ENCODE results near the gene FAM228B.

DNA sequence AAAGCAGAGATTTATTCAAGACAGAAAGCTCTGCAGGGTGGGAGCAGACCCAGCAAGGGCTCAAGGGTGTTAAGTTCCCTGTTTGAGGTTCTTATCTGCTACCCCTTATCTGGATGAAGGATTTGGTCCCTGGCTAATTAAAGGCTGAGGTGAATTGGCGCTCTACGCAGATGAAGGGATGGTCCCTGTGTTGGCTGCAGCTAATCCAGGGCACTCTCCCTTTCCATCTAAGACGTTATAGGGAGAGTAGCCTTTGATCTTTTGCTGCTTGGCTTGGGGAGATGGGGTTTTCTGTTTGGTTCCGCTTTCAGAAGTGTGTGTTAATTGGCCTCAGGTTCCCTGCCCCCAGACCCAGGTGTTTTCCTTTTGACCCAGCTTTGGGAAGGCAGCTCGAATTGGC lies 68.6 kb downstream of the FAM228B start:
- no peak for TF ChIP-seq EZH2phosphoT487 (IDR thresholded peaks at IDR 0.05; ENCODE audit: borderline replicate concordance)
- TF ChIP-seq, protein P1, sequence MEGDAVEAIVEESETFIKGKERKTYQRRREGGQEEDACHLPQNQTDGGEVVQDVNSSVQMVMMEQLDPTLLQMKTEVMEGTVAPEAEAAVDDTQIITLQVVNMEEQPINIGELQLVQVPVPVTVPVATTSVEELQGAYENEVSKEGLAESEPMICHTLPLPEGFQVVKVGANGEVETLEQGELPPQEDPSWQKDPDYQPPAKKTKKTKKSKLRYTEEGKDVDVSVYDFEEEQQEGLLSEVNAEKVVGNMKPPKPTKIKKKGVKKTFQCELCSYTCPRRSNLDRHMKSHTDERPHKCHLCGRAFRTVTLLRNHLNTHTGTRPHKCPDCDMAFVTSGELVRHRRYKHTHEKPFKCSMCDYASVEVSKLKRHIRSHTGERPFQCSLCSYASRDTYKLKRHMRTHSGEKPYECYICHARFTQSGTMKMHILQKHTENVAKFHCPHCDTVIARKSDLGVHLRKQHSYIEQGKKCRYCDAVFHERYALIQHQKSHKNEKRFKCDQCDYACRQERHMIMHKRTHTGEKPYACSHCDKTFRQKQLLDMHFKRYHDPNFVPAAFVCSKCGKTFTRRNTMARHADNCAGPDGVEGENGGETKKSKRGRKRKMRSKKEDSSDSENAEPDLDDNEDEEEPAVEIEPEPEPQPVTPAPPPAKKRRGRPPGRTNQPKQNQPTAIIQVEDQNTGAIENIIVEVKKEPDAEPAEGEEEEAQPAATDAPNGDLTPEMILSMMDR (conservative IDR thresholded peaks at IDR 0.05; ENCODE audit: low read length) = no peak

Data from Loucy (cell line).